ENCODE data around the gene TRIM45. TPM values are rescaled to one million over a fixed set of nuclear protein-coding genes. Genes with fewer than 3 reads are reported as not detected.

Gene TRIM45
- total RNA-seq, 1 experiment from 2014 or later = not detected

- H3K27ac ChIP-seq (ENCODE audit: low read length) = no peak overlapping the region
- no peak overlapping the region for H3K9ac ChIP-seq (ENCODE audit: low read length)
- H4K20me1 ChIP-seq (ENCODE audit: insufficient read depth, low read depth, low read length) = no peaks in the 10 kb centered on the region
- no peak for DNase-seq
- no peaks in the 10 kb centered on the region for H3K4me1 ChIP-seq (ENCODE audit: low read length)
- no peaks in the 10 kb centered on the region for H3K27me3 ChIP-seq (ENCODE audit: low read length)
- H2AFZ ChIP-seq (ENCODE audit: low read length) = no peak overlapping the region
- H3K4me3 ChIP-seq (ENCODE audit: low read length) = no peak overlapping the region
- no peaks in the 10 kb centered on the region for H3K9me2 ChIP-seq (replicated peaks; ENCODE audit: insufficient read depth, low read length)
- no peak overlapping the region for H3K4me2 ChIP-seq (ENCODE audit: low read depth, low read length, poor library complexity, severe bottlenecking)
- no peaks in the 10 kb centered on the region for H3K36me3 ChIP-seq (ENCODE audit: insufficient read depth, low read length)
- no peaks in the 10 kb centered on the region for H3K79me2 ChIP-seq (ENCODE audit: low read length)
- no peaks in the 10 kb centered on the region for H3K9me3 ChIP-seq (ENCODE audit: low read length)
Measured at GRCh38 chr1:117116090-117116783, 5.3 kb downstream of the TRIM45 start.

GRCh38 chr1:117114877-117115276 lies 6.7 kb downstream of the TRIM45 start:
- H2AFZ ChIP-seq (ENCODE audit: low read length) = no peak overlapping the region
- no peaks in the 10 kb centered on the region for H3K36me3 ChIP-seq (ENCODE audit: insufficient read depth, low read length)
- no peaks in the 10 kb centered on the region for H3K4me1 ChIP-seq (ENCODE audit: low read length)
- DNase-seq = no peak
- H3K27ac ChIP-seq (ENCODE audit: low read length) = no peak overlapping the region
- H3K79me2 ChIP-seq (ENCODE audit: low read length) = no peaks in the 10 kb centered on the region
- no peaks in the 10 kb centered on the region for H4K20me1 ChIP-seq (ENCODE audit: insufficient read depth, low read depth, low read length)
- no peak overlapping the region for H3K9ac ChIP-seq (ENCODE audit: low read length)
- H3K4me3 ChIP-seq (ENCODE audit: low read length) = no peak overlapping the region
- H3K27me3 ChIP-seq (ENCODE audit: low read length) = no peaks in the 10 kb centered on the region
- H3K4me2 ChIP-seq (ENCODE audit: low read depth, low read length, poor library complexity, severe bottlenecking) = no peak overlapping the region
- H3K9me2 ChIP-seq (replicated peaks; ENCODE audit: insufficient read depth, low read length) = no peaks in the 10 kb centered on the region
- no peaks in the 10 kb centered on the region for H3K9me3 ChIP-seq (ENCODE audit: low read length)

- Histone ChIP-seq H2AFZ (ENCODE audit: low read length) (no peak overlapping the region), H3K79me2 (ENCODE audit: low read length) (no peaks in the 10 kb centered on the region), H3K4me2 (ENCODE audit: low read depth, low read length, poor library complexity, severe bottlenecking) (no peak overlapping the region), H3K36me3 (ENCODE audit: insufficient read depth, low read length) (no peaks in the 10 kb centered on the region), H3K4me1 (ENCODE audit: low read length) (no peaks in the 10 kb centered on the region), H3K27me3 (ENCODE audit: low read length) (no peaks in the 10 kb centered on the region), H3K27ac (ENCODE audit: low read length) (no peak overlapping the region), H4K20me1 (ENCODE audit: insufficient read depth, low read depth, low read length) (no peaks in the 10 kb centered on the region), H3K9me2 (replicated peaks; ENCODE audit: insufficient read depth, low read length) (no peaks in the 10 kb centered on the region), H3K9ac (ENCODE audit: low read length) (no peak overlapping the region), H3K9me3 (ENCODE audit: low read length) (no peaks in the 10 kb centered on the region), H3K4me3 (ENCODE audit: low read length) (no peak overlapping the region)
- DNase-seq = no peak
Measured at GRCh38 chr1:117113199-117113598, 8.3 kb downstream of the TRIM45 start.

- no peaks in the 10 kb centered on the region for H4K20me1 ChIP-seq (ENCODE audit: insufficient read depth, low read depth, low read length)
- H3K4me1 ChIP-seq (ENCODE audit: low read length) = no peaks in the 10 kb centered on the region
- no peaks in the 10 kb centered on the region for H3K27me3 ChIP-seq (ENCODE audit: low read length)
- no peaks in the 10 kb centered on the region for H3K9me3 ChIP-seq (ENCODE audit: low read length)
- H3K27ac ChIP-seq (ENCODE audit: low read length) = no peak overlapping the region
- no peak overlapping the region for H3K9ac ChIP-seq (ENCODE audit: low read length)
- no peak overlapping the region for H3K4me3 ChIP-seq (ENCODE audit: low read length)
- H2AFZ ChIP-seq (ENCODE audit: low read length) = no peak overlapping the region
- no peaks in the 10 kb centered on the region for H3K79me2 ChIP-seq (ENCODE audit: low read length)
- H3K36me3 ChIP-seq (ENCODE audit: insufficient read depth, low read length) = no peaks in the 10 kb centered on the region
- no peak for DNase-seq
- no peaks in the 10 kb centered on the region for H3K9me2 ChIP-seq (replicated peaks; ENCODE audit: insufficient read depth, low read length)
- H3K4me2 ChIP-seq (ENCODE audit: low read depth, low read length, poor library complexity, severe bottlenecking) = no peak overlapping the region
Measured at GRCh38 chr1:117112047-117112717, 9.4 kb downstream of the TRIM45 start.

GRCh38 chr1:117110774-117111173 lies 10.8 kb downstream of the TRIM45 start:
- H3K27ac ChIP-seq (ENCODE audit: low read length) = no peak overlapping the region
- H3K36me3 ChIP-seq (ENCODE audit: insufficient read depth, low read length) = peaks cover 4% of the 10 kb centered on the region; the same call in 1 of the 2 replicates
- H3K4me3 ChIP-seq (ENCODE audit: low read length) = no peak overlapping the region
- no peaks in the 10 kb centered on the region for H3K79me2 ChIP-seq (ENCODE audit: low read length)
- no peaks in the 10 kb centered on the region for H3K4me1 ChIP-seq (ENCODE audit: low read length)
- no peaks in the 10 kb centered on the region for H4K20me1 ChIP-seq (ENCODE audit: insufficient read depth, low read depth, low read length)
- no peak overlapping the region for H2AFZ ChIP-seq (ENCODE audit: low read length)
- no peak overlapping the region for H3K9ac ChIP-seq (ENCODE audit: low read length)
- no peaks in the 10 kb centered on the region for H3K27me3 ChIP-seq (ENCODE audit: low read length)
- no peaks in the 10 kb centered on the region for H3K9me2 ChIP-seq (replicated peaks; ENCODE audit: insufficient read depth, low read length)
- no peak overlapping the region for H3K4me2 ChIP-seq (ENCODE audit: low read depth, low read length, poor library complexity, severe bottlenecking)
- no peak for DNase-seq
- H3K9me3 ChIP-seq (ENCODE audit: low read length) = no peaks in the 10 kb centered on the region

- Histone ChIP-seq H3K4me3 (ENCODE audit: low read length) (no peak overlapping the region), H3K4me2 (ENCODE audit: low read depth, low read length, poor library complexity, severe bottlenecking) (no peak overlapping the region), H3K79me2 (ENCODE audit: low read length) (no peaks in the 10 kb centered on the region), H3K27ac (ENCODE audit: low read length) (no peak overlapping the region), H3K9me2 (replicated peaks; ENCODE audit: insufficient read depth, low read length) (no peaks in the 10 kb centered on the region), H3K36me3 (ENCODE audit: insufficient read depth, low read length) (peaks cover 30% of the 10 kb centered on the region), H3K9ac (ENCODE audit: low read length) (no peak overlapping the region), H4K20me1 (ENCODE audit: insufficient read depth, low read depth, low read length) (no peaks in the 10 kb centered on the region), H3K9me3 (ENCODE audit: low read length) (no peaks in the 10 kb centered on the region), H3K4me1 (ENCODE audit: low read length) (no peaks in the 10 kb centered on the region), H2AFZ (ENCODE audit: low read length) (no peak overlapping the region), H3K27me3 (ENCODE audit: low read length) (no peaks in the 10 kb centered on the region)
- no peak for DNase-seq
Measured at GRCh38 chr1:117107364-117107763, 14.2 kb downstream of the TRIM45 start.

- H3K79me2 ChIP-seq (ENCODE audit: low read length) = no peaks in the 10 kb centered on the region
- no peaks in the 10 kb centered on the region for H3K9me2 ChIP-seq (replicated peaks; ENCODE audit: insufficient read depth, low read length)
- H3K4me3 ChIP-seq (ENCODE audit: low read length) = no peak overlapping the region
- H3K9me3 ChIP-seq (ENCODE audit: low read length) = no peaks in the 10 kb centered on the region
- H4K20me1 ChIP-seq (ENCODE audit: insufficient read depth, low read depth, low read length) = no peaks in the 10 kb centered on the region
- DNase-seq = no peak
- no peak overlapping the region for H3K9ac ChIP-seq (ENCODE audit: low read length)
- peaks cover 39% of the 10 kb centered on the region for H3K36me3 ChIP-seq (ENCODE audit: insufficient read depth, low read length)
- no peak overlapping the region for H3K27ac ChIP-seq (ENCODE audit: low read length)
- no peaks in the 10 kb centered on the region for H3K4me1 ChIP-seq (ENCODE audit: low read length)
- H2AFZ ChIP-seq (ENCODE audit: low read length) = no peak overlapping the region
- no peaks in the 10 kb centered on the region for H3K27me3 ChIP-seq (ENCODE audit: low read length)
- no peak overlapping the region for H3K4me2 ChIP-seq (ENCODE audit: low read depth, low read length, poor library complexity, severe bottlenecking)
Measured at GRCh38 chr1:117106478-117106877, 15.1 kb downstream of the TRIM45 start.

GRCh38 chr1:117105722-117106121 lies 15.8 kb downstream of the TRIM45 start:
- Histone ChIP-seq H3K27me3 (ENCODE audit: low read length) (no peaks in the 10 kb centered on the region), H3K4me2 (ENCODE audit: low read depth, low read length, poor library complexity, severe bottlenecking) (no peak overlapping the region), H3K9ac (ENCODE audit: low read length) (no peak overlapping the region), H3K4me1 (ENCODE audit: low read length) (no peaks in the 10 kb centered on the region), H3K9me3 (ENCODE audit: low read length) (no peaks in the 10 kb centered on the region), H3K36me3 (ENCODE audit: insufficient read depth, low read length) (peaks cover 47% of the 10 kb centered on the region), H3K79me2 (ENCODE audit: low read length) (no peaks in the 10 kb centered on the region), H3K4me3 (ENCODE audit: low read length) (no peak overlapping the region), H3K9me2 (replicated peaks; ENCODE audit: insufficient read depth, low read length) (no peaks in the 10 kb centered on the region), H3K27ac (ENCODE audit: low read length) (no peak overlapping the region), H2AFZ (ENCODE audit: low read length) (no peak overlapping the region), H4K20me1 (ENCODE audit: insufficient read depth, low read depth, low read length) (no peaks in the 10 kb centered on the region)
- DNase-seq = no peak
